Measurements from ENCODE around the gene MAGEB17.
"Not testable (repeated sequence)": the region's sequence is repeated elsewhere in the genome, so short reads cannot be mapped to it uniquely, and the experiment has no call there.

MAGEB17 gene

GRCh38 chrX:16160729-16161128 is 6.6 kb upstream of the MAGEB17 start:
- no peak for DNase-seq

DNA sequence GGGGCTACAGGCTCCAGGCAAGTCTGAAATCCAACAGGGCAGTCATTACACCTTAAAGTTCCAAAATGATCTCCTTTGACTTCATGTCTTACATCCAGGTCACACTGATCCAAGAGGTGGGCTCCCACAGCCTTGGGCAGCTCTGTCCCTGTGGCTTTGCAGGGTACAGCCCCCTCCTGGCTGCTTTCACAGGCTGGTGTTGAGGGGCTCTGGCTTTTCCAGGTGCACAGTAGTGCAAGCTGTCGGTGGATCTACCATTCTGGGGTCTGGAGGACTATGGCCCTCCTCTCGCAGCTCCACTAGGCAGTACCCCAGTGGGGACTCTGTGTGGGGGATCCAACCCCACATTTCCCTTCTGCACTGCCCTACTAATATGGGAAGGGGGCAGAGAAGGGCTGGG is 6.1 kb upstream of the MAGEB17 start:
- not testable (repeated sequence) for DNase-seq

DNA sequence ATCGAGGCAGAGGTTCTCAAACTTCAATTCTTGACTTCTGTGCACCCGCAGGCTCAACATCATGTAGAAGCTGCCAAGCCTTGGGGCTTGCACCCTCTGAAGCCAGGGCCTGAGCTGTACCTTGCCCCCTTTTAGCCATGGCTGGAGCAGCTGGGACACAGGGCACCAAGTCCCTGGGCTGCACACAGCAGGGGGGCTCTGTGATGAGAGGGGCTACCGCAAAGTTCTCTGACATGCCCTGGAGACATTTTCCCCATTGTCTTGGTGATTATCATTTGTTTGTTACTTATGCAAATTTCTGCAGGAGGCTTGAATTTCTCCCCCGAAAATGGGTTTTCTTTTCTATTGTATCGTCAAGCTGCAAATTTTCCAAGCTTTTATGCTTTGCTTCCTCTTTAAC is 4.9 kb upstream of the MAGEB17 start:
- DNase-seq, result no peak

GRCh38 chrX:16164748-16165147 is 2.5 kb upstream of the MAGEB17 start:
- DNase-seq, result no peak

DNA sequence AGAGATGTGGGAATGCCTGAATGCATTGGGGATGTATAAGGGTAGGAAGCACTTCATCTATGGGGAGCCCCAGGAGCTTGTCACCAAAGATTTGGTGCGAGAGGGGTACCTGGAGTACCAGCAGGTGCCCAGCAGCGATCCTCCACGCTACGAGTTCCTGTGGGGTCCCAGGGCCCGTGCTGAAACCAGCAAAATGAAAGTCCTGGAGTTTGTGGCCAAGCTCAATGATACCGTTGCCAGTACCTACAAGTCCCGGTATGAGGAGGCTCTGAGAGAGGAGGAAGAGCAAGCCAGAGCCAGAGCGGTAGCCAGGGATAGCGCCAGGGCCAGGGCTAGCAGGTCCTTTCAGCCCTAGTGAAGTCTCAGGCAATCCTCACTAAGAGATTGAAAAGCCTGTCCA is 3.8 kb downstream of the MAGEB17 start:
- no peak for DNase-seq

DNA sequence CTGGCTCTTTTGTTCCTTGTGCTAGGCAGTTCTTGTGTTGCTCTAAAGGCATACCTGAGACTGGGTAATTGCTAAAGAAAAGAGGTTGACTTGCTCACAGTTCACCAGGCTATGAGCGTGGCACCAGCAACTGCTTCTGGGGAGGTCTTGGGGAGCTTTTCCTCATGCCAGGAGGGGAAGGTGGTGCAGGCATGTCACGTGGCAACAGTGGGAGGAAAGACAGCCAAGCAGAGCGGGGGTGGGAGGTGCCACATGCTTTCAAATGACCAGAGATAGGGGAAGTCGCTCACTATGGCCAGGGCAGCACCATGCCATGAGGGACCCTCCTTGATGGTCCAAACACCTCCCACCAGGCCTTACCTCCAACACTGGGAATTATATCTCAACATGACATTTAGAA is 4.7 kb downstream of the MAGEB17 start:
- DNase-seq, result no peak

DNA sequence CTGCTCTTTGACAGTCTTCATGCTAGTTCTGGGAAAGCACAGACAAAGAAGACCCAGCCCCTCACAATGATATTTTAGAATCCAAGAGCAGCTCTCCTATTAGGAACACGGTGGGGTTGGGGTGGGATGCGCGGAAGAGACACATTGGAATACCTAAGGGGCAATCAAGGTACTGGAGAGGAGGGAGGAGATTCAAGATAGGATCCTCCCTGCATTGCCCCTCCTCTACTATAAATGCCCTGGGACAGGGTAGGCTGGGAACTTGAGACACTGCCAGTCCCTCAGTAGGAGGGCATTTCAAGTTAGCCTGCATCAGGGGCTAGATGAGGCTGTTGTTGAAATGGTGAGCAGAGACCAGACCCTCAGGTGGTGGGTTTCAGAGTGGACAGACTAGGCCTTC is 5.1 kb downstream of the MAGEB17 start:
- DNase-seq, result no peak

- no peak for DNase-seq
Measured at GRCh38 chrX:16175329-16176061, 8.2 kb downstream of the MAGEB17 start.

GRCh38 chrX:16177260-16177659 is 10.0 kb downstream of the MAGEB17 start:
- no peak for DNase-seq

GRCh38 chrX:16183843-16184242 is 16.6 kb downstream of the MAGEB17 start:
- not testable (repeated sequence) for DNase-seq

GRCh38 chrX:16185725-16186136 is 18.4 kb downstream of the MAGEB17 start:
- DNase-seq, result peak in 1 of 5 donors; percentile 14

DNA sequence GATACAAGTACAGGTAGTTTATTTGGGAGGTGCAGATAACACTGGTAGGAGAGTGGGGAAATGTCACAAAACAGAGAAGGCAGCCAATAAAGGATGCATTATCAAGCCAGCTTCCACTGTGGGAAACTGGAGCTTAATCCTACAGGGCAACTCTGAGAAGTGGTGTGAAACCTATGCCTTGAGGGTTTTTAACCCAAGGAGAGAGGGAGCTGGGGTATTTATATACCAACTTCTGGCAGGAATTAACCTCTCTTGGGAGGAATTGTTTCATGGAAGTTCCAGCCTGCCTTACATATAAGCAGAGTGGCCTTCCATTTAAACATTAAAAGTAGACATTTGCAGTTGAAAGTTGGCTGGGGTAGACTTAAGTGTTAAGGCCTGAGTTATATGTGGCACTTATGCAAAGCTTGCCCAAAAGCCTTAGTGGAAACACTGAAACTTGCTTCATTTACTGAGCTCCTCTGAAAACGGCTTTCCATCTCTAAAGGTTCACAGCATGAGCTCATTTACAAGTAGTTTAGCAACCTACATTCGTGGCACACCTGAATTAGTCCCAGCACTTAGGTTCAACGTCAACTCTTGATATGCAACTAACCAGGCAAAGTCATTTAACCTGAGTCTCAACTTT is 19.2 kb downstream of the MAGEB17 start:
- no peak for DNase-seq

GRCh38 chrX:16187024-16187760 is 19.9 kb downstream of the MAGEB17 start:
- no peak for DNase-seq

GRCh38 chrX:16188687-16189086 is 21.4 kb downstream of the MAGEB17 start:
- DNase-seq, result no peak

GRCh38 chrX:16191605-16192004 is 24.3 kb downstream of the MAGEB17 start:
- DNase-seq, result no peak

GRCh38 chrX:16196829-16197228 is 29.5 kb downstream of the MAGEB17 start:
- DNase-seq, result no peak

DNA sequence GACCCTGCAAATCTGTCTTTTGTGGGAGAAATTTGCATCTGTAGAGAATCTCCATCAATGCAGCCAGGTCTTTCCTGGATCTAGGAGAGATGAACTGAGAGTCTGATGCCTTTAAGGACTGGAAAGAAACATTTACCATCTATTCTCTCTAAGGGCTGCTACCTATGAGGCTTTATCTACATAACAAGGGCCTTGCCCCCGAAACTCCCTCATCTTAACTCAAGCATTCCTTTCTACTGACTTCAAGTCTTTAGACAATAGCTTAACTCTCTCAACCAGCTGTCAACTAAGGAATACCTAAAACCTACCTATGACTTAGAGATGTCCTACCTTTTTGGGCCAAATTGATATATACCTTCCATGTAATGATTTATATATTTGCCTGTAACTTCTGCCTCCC is 32.1 kb downstream of the MAGEB17 start:
- no peak for DNase-seq

DNA sequence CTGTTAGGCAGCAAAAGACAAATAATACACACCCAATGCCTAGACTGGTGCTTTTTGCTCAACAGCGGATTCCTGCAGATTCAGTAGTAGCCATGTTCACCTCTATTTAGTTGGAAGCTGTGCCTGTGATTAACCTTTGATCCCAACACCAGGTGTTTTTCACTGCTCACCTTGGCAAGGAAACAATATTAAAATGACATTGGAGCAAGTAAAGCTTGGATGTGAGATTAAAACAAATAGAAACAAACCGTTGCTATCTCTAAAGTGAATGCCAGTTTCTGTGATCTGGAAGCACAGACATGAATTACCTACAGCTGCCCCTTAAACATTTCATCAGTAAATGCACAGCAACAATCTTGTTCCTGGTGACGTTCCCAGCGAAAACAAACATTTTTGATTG is 35.7 kb downstream of the MAGEB17 start:
- no peak for DNase-seq

DNA sequence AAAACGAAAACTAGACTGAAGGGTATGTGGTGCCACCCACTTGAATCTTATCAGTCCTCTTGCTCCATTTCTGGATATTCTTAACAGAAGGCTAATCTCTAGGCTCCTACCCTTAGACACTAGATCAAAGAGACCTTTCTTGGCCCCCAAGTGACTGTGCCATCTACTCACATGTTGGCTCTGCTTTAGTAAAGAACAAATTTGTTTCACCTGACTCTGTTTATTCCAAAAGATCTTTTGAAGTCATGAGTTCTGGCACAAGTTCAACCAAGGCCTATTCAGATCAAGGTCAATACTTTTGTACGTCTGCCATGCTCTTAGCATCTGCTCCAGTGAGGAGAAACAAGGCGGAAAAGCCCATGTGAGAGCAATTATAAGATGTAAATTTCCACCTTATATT is 37.3 kb downstream of the MAGEB17 start:
- no peak for DNase-seq

DNA sequence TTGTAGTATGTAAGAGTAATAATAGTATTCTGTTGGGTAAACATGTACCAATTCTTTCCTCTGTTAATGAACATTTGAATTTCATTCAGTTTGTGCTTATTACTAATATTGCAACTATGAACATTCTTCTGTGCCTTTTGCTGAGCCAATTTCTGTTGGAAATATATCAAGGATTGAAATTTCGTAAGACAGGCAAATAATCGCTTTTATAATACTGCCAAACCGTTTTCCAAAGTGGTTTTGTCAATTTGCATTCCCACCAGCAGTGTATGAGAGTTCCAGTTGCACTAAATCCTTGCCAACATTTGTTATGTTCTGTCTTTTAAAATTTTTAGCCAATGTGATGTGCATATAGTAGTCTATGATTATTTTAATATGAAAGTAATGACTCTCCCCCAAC is 38.6 kb downstream of the MAGEB17 start:
- DNase-seq, result no peak

GRCh38 chrX:16207634-16208033 is 40.4 kb downstream of the MAGEB17 start:
- DNase-seq, result no peak

- DNase-seq, result no peak
Measured at GRCh38 chrX:16208601-16209000, 41.3 kb downstream of the MAGEB17 start.

DNA sequence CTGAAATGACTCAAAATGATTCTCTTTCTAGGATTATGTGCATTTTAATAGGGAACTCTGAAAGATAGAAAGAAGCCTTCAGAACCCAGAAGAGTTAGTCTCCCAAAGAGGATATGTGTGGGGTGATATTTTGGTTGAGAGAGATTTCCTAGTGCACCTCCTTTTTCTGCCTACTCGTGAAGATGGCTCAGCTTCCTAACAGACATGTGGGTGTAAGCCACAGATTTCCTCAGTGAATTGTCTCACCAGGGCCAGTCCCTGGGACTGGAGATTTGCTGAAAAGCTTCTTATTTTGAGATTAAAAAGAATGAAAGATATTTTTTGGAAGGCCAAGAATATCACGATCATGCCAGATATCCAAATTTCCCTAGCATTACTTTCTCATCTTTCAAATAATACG is 42.8 kb downstream of the MAGEB17 start:
- DNase-seq, result no peak

DNA sequence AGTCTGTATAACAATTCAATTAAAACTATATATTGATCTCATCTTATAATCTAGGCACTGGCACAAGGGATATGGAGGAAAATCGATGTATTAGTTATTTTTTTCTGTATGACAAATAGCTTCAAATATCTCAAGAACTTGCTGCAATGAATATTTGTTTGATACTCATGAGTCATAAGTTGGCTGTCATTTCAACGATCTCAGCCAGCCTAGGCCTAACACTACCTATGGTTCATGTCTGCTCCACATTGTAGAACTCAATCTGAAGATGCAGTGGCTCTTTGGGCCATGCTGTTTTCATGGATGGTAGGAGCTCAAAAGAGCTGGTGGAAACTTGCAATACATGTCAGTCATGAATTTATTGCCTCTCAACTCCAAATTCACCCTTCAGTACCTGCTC is 44.7 kb downstream of the MAGEB17 start:
- no peak for DNase-seq

All from T-helper 1 cell (primary cell).